GM18907 (cell line): Measurements from ENCODE around the gene COX7B2.

Source experiments
- ATAC-seq: cut with Tn5 transposase; IDR thresholded peaks from one replicate; pipeline ENCODE4 v1.9.1; 2021; ENCODE audit warnings: mild to moderate bottlenecking, moderate library complexity; ENCODE audit not compliant: unreplicated experiment

Gene COX7B2, protein sequence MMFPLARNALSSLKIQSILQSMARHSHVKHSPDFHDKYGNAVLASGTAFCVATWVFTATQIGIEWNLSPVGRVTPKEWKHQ

GRCh38 chr4:46909078-46909477 is at the start of gene COX7B2:
Gene COX7B2 (minus strand): TSS chr4:46909245. CDS start chr4:46735192, 174,053 bp downstream.
- no peak for ATAC-seq

DNA sequence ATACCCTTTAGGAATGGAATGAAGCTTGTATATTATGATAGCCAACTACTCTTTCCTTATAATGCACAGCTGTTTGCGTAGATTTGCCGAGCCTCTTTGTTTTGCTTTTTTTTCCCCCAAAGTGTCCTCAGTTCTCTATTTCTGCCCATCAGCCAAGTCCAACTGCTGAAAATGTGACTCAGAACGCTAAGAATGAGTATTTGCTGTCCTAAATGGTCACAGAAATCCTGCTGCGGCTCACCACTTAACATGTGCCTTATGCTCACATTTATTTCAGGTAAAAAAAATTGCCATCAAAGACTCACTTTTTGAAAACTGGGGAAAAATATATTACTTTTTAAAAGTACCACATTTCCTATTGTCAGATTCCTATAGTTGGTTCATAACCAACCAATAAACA is 47.4 kb upstream of the COX7B2 start:
- ATAC-seq, result no peak

- ATAC-seq, result no peak
Measured at GRCh38 chr4:46955601-46956000, 46.6 kb upstream of the COX7B2 start.

DNA sequence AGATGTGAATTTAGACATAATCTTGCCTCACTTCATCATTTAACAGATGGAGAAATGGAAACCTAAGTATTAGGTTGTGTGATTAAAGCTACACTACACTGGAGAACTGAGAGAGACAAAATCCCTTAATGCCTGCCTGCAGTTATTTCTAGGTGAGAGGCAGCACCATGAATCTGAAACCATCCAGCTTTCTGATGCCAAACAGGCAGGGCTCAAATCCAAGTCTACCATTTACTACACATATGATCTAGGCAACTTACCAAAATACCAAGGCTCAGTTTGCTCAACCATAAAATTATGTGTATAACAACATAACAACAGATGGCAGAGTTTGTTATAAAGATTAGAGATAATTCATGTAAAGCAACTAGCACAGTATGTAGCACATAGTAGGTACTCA is 45.6 kb upstream of the COX7B2 start:
- no peak for ATAC-seq

DNA sequence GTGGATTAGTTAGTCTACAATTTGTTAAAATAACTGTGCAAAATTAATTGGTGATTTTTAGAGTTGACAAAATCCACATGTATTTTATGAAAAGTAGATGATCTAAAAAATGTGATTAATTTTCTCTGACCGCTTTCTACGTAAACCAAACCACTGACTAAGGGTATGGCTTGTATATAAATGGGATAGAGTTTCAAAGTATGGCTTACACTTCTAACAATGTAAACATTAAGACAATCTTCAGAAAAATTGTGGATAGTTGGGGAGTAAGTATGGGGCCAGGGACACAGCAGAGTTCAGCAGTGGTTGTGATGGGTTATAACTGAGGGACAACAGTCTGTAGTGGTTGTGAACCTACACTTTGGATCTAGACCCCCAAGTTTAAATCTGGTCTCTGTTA is 44.5 kb upstream of the COX7B2 start:
- ATAC-seq, result no peak

DNA sequence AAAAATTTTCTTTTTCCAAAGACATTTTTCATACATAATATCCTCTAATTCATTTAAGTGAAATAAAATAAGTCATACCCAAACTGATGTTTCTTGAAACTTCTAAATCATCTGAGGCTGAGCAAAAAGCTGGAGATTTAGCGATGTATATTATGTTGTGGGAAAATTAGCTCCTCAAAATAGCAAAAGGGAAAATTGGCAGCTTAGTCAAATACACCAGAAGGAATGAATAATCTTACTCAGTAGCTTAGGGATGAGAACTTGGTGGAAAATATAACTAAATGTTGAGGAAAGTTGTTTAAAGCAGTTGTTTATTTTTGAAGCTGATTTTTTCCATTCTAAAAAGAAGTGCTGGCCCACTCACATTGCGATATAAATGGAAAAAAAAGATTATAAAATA is 43.4 kb upstream of the COX7B2 start:
- ATAC-seq, result no peak

GRCh38 chr4:46950826-46951225 is 41.8 kb upstream of the COX7B2 start:
- ATAC-seq, result no peak

GRCh38 chr4:46949822-46950221 is 40.8 kb upstream of the COX7B2 start:
- ATAC-seq, result no peak

DNA sequence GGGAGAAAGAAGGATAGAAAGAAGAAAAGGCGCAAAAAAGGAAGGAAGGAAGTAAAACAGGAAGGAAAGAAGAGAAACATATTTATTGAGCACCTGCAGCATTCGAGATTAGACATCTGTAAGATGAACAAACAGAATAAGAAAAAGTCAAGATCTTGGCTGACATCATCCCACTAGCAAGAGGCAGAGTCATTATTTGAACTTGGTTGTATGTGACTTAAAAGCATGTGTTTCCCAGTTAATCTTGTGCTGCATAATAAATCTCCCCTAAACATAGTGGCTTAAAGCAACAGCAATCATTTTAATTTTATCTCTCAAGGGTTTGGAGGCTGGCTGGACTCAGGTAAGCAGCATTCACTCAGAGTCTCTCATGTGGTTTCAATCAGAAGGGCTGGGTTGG is 38.5 kb upstream of the COX7B2 start:
- no peak for ATAC-seq

DNA sequence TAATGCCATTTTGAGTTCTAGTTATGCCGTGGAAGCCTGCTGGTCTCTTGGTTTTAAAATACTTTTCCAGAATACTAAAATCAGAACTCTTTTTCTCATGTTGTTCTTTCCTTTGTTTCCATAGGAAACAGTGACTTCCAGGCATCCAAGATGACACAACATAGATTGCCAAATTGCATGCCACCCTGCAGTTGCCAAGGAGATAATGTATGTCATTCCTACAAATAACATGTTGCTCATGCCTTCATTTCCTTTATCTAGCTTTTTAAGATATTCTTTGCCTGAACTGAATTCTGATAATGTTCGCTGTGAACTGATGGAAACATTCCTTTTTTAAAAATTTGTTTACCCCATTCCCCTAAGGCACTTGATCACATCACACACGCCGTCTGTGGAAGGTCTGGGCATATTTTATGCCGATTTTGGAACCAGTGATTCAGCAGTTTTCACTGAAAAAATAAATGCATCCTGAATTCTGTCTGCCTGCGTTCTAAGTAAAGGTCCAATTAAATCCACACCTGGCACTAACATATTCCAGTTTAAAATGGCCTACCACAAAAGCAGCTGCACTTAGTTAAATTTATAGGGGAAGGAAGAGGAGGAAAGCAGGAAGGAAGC is 38.0 kb upstream of the COX7B2 start:
- ATAC-seq, result no peak

- ATAC-seq, result no peak
Measured at GRCh38 chr4:46945062-46945461, 36.0 kb upstream of the COX7B2 start.

DNA sequence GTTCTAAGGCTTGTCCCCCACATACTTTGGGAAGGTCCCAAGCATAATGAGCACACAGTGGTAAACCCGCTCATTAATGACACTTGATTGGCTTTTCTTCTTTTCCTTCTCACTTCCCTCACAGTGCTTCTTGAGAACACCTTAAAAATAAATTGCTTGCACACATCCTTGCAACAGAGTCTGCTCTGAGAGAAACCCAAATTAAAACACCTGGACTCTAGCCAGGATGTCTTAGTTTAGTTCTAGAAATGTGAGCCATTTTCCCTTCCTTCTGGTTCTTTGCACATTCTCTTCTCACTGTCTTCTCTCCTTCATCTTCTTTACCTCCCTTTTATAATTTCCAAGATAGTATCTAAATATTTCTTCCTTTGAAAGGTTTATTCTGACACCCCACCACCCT is 35.3 kb upstream of the COX7B2 start:
- no peak for ATAC-seq

GRCh38 chr4:46937493-46937892 is 28.4 kb upstream of the COX7B2 start:
- no peak for ATAC-seq

DNA sequence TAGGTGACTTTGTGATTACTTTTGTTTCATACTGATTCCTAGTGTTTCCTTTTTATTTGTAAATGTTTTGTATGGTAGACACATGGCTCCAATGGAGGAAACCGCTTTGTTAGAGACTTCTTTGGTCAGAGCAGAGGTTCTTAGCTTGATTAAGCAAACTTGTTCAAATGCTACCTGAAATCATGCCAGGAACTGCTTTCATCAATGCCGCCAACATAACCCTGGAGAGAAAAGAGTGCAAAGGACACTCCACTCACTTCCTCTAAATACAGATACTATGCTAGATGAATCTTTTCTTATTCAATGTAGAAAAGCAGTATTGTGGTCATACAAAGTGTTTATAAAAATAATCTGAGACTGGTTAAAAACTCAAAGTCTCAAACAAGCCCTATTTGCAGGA is 25.7 kb upstream of the COX7B2 start:
- ATAC-seq, result no peak

DNA sequence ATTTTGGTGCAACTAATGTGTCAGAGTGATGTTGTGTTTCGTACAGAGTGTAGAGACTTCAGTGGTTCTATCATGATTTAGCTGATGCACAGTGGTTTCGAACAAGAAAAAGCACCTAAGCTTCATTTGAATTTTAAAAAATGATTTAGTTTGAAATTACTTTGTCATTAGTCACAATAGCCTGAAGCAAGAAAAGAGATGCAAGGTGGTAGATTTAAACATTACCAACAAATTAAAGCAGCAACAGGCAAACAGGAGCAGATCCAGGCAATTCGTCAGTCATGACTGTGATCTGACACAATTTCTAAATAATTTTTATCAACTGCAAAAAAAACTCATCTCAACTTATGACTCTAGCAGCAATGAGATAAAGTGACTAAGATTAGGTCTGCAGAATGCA is 24.6 kb upstream of the COX7B2 start:
- ATAC-seq, result no peak

- ATAC-seq, result peak; percentile 83
Measured at GRCh38 chr4:46931981-46932380, 22.9 kb upstream of the COX7B2 start.

- ATAC-seq, result no peak
Measured at GRCh38 chr4:46930891-46931290, 21.8 kb upstream of the COX7B2 start.

- no peak for ATAC-seq
Measured at GRCh38 chr4:46927201-46927600, 18.2 kb upstream of the COX7B2 start.

DNA sequence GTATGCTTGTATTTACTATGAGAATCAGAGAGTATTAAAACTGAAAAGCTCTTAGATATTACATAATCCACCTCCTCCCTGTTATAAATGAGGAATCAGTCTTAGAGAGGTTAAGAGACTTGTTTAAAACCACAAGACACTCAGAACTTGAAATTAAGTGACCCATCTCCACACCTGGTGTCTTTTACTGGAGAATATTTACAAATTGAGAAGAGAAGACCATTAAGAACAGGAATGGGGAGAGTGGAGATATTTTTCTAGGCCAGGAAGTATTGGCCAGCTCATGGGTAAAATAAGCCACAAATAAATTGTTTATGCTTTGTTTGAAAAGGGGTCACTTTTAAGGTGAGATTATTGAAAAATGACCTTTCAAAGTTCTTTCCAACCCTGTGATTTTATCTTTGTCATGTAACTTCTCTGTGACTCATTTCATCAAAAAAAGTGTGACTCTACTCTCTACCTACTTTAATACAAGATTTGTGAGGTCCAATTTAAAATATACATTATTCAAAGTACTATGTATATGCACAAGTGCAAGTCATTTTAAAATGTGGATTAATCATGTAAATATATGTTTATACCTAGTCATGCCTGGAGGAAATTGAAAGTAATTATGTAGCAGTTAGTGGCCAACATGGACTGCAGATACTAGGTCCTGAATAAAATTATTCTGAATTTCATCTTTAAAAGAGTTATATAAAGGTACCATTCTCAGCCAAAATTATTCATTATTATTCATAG is 15.9 kb upstream of the COX7B2 start:
- no peak for ATAC-seq

- no peak for ATAC-seq
Measured at GRCh38 chr4:46922205-46922604, 13.2 kb upstream of the COX7B2 start.

- no peak for ATAC-seq
Measured at GRCh38 chr4:46908148-46908547, 897 bp downstream of the COX7B2 start.

GRCh38 chr4:46900082-46900481 is 9.0 kb downstream of the COX7B2 start:
- ATAC-seq, result no peak

DNA sequence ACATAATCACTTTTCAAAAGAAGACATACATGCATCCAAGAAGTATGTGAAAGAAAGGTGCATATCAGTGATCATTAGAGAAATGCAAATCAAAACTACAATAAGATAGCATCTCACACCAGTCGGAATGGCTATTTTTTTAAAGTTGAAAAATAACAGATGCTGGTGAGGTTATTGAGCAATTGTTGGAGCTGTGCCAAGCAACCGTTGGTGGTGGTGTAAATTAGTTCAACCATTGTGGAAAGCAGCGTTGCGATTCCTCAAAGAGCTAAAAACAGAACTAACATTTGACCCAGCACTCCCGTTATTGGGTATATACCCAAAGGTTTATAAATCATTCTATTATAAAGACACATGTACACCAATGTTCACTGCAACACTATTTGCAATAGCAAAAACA is 14.2 kb downstream of the COX7B2 start:
- no peak for ATAC-seq
